Suprapubic skin (tissue), 4 donors: ENCODE data around the gene CSMD2. TPM values are rescaled to one million over a fixed set of nuclear protein-coding genes. Genes with fewer than 3 reads are reported as not detected.

Source experiments
- DNase-seq, 2 donors: peaks; one replicate each; pipeline ENCODE4 v3.0.0-alpha.2; 2019; ENCODE audit warnings: low spot score in 2 of 2
- H3K27ac ChIP-seq: fragments of 200-600 bp; sonication (generic); one replicate; pipeline ENCODE4 v1.5.1; 2019
- H3K27me3 ChIP-seq: fragments of 200-600 bp; sonication (generic); one replicate; pipeline ENCODE4 v1.5.1; 2019
- H3K36me3 ChIP-seq: fragments of 200-600 bp; sonication (generic); one replicate; pipeline ENCODE4 v1.5.1; 2019
- H3K4me1 ChIP-seq: fragments of 200-600 bp; sonication (generic); one replicate; pipeline ENCODE4 v1.5.1; 2019
- H3K4me3 ChIP-seq: fragments of 200-600 bp; sonication (generic); one replicate; pipeline ENCODE4 v1.5.1; 2019; ENCODE audit warnings: mild to moderate bottlenecking
- H3K9me3 ChIP-seq: fragments of 200-600 bp; sonication (generic); one replicate; pipeline ENCODE4 v1.5.1; 2019
- CTCF ChIP-seq, 2 donors: fragments of 200-600 bp in 1 of 2; fragments of 450-650 bp in 1 of 2; sonication (generic) in 1 of 2; IDR thresholded peaks; one replicate each; pipeline ENCODE4 v1.5.1; 2016 to 2019; ENCODE audit warnings: antibody characterized with exemption in 2 of 2, mild to moderate bottlenecking in 1 of 2, moderate library complexity in 1 of 2
- EP300 ChIP-seq: sonication (generic); formaldehyde crosslinking; IDR thresholded peaks from one replicate; pipeline ENCODE4 v1.6.1; 2017; ENCODE audit warnings: antibody characterized with exemption
- POLR2A ChIP-seq, 2 donors: fragments of 450-650 bp; IDR thresholded peaks; one replicate each; pipeline ENCODE4 v1.6.1; 2017; ENCODE audit warnings: antibody characterized with exemption in 2 of 2, mild to moderate bottlenecking in 2 of 2, moderate library complexity in 2 of 2
- POLR2AphosphoS5 ChIP-seq, 3 donors: sonication (generic); formaldehyde crosslinking; IDR thresholded peaks; one replicate each; pipeline ENCODE4 v1.6.1; 2017; ENCODE audit warnings: antibody characterized with exemption in 3 of 3
- WGBS: methylation state at CpG from one replicate; pipeline ENCODE4 v1.1.5; 2018; 5-methylcytosine and 5-hydroxymethylcytosine counted together
- total RNA-seq, 4 donors: library from RNA; depleted of rRNA; stranded (reverse); fragments of >200 nt; gene quantifications; one replicate each; pipeline ENCODE4 v1.1.0, GENCODE V29; 2016

The CSMD2 gene
- total RNA-seq, 4 donors from 2014 or later = 0.08 to 0.55 (median 0.13) TPM

DNA sequence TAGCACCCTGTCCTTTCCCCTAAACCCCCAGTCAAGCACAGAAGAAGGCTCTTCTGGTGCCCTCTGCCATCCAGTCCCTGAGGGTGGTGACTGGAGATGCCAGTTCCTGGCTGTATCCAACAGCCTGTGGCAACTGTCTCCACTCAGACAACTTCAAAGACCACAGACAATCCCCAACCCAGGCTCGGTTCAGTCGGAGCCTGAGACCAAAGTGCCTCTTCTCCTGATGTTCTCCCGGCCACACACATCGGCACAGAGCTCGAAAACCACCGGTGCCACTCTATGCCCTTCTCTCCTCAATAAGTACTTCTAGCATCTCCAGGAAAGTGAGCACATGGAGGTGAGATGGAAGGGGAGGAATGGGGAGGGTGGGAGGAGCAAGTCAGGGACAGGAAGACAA is 340.7 kb downstream of the CSMD2 start:
- no peaks in the 10 kb centered on the region for H3K9me3 ChIP-seq
- TF ChIP-seq CTCF (IDR thresholded peaks at IDR 0.05) = no peak
- no peak for TF ChIP-seq POLR2AphosphoS5 (IDR thresholded peaks at IDR 0.05)
- peaks cover 4% of the 10 kb centered on the region for H3K27me3 ChIP-seq
- H3K36me3 ChIP-seq = no peaks in the 10 kb centered on the region
- H3K4me3 ChIP-seq = no peak overlapping the region
- DNase-seq = no peak
- H3K4me1 ChIP-seq = no peaks in the 10 kb centered on the region
- 91% methylated on average over 6 of the region's 6 CpGs for WGBS
- H3K27ac ChIP-seq = no peak overlapping the region

GRCh38 chr1:33823830-33824229 is 341.2 kb downstream of the CSMD2 start:
- TF ChIP-seq CTCF (IDR thresholded peaks at IDR 0.05) = no peak
- no peak for TF ChIP-seq EP300
- no peak for TF ChIP-seq POLR2AphosphoS5 (IDR thresholded peaks at IDR 0.05)
- TF ChIP-seq POLR2A (IDR thresholded peaks at IDR 0.05) = no peak
- peaks cover 4% of the 10 kb centered on the region for H3K27me3 ChIP-seq
- no peaks in the 10 kb centered on the region for H3K4me1 ChIP-seq
- H3K4me3 ChIP-seq = no peak overlapping the region
- 80% methylated on average over 1 of the region's 1 CpG for WGBS
- H3K27ac ChIP-seq = no peak overlapping the region
- DNase-seq = no peak
- no peaks in the 10 kb centered on the region for H3K9me3 ChIP-seq
- H3K36me3 ChIP-seq = no peaks in the 10 kb centered on the region

GRCh38 chr1:33823401-33823800 is 341.6 kb downstream of the CSMD2 start:
- Histone ChIP-seq H3K27me3 (peaks cover 4% of the 10 kb centered on the region), H3K36me3 (no peaks in the 10 kb centered on the region), H3K4me1 (no peaks in the 10 kb centered on the region), H3K9me3 (no peaks in the 10 kb centered on the region), H3K4me3 (no peak overlapping the region), H3K27ac (no peak overlapping the region)
- TF ChIP-seq POLR2AphosphoS5 (IDR thresholded peaks at IDR 0.05) = no peak
- TF ChIP-seq CTCF (IDR thresholded peaks at IDR 0.05) = no peak
- TF ChIP-seq EP300 = no peak
- TF ChIP-seq POLR2A (IDR thresholded peaks at IDR 0.05) = no peak
- no peak for DNase-seq
- 100% methylated on average over 2 of the region's 2 CpGs for WGBS

- no peak for DNase-seq
- no peaks in the 10 kb centered on the region for H3K4me1 ChIP-seq
- H3K27me3 ChIP-seq = peaks cover 4% of the 10 kb centered on the region
- no peak overlapping the region for H3K4me3 ChIP-seq
- H3K9me3 ChIP-seq = no peaks in the 10 kb centered on the region
- H3K36me3 ChIP-seq = no peaks in the 10 kb centered on the region
- TF ChIP-seq CTCF (IDR thresholded peaks at IDR 0.05) (no peak), POLR2A (IDR thresholded peaks at IDR 0.05) (no peak), POLR2AphosphoS5 (IDR thresholded peaks at IDR 0.05) (no peak), EP300 (no peak)
- 70% methylated on average over 6 of the region's 6 CpGs for WGBS
- H3K27ac ChIP-seq = no peak overlapping the region
Observed at GRCh38 chr1:33822396-33822795, 342.6 kb downstream of the CSMD2 start.

DNA sequence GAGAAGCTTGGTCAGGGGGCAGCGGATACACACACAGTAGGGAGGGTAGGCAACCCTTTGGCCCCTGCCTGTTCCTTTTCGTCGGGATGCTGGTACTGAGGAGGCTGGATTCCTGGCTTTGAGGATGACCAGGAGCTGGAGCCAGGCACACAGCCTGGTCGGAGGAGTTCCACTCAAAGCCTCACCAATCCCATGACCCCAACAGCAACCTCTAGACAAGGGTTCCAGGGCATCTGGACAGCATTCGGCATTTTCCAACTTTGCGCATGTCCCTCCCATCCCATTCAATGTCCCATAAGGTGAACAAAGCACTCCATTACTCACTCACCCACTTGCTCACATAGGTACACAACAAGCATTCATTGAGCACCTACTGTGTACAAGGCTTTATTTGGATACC is 343.7 kb downstream of the CSMD2 start:
- Histone ChIP-seq H3K27ac (no peak overlapping the region), H3K4me1 (no peaks in the 10 kb centered on the region), H3K4me3 (no peak overlapping the region), H3K27me3 (peaks cover 4% of the 10 kb centered on the region), H3K9me3 (no peaks in the 10 kb centered on the region), H3K36me3 (no peaks in the 10 kb centered on the region)
- 85% methylated on average over 5 of the region's 6 CpGs for WGBS
- DNase-seq = no peak
- no peak for TF ChIP-seq CTCF (IDR thresholded peaks at IDR 0.05)
- no peak for TF ChIP-seq EP300
- no peak for TF ChIP-seq POLR2A (IDR thresholded peaks at IDR 0.05)
- no peak for TF ChIP-seq POLR2AphosphoS5 (IDR thresholded peaks at IDR 0.05)
